Measurements from ENCODE around the gene FNDC3B. TPM values are rescaled to one million over a fixed set of nuclear protein-coding genes. Genes with fewer than 3 reads are reported as not detected.

The FNDC3B gene
- total and polyA plus RNA-seq, 4 donors: 13.3 to 175 (median 100) TPM

DNA sequence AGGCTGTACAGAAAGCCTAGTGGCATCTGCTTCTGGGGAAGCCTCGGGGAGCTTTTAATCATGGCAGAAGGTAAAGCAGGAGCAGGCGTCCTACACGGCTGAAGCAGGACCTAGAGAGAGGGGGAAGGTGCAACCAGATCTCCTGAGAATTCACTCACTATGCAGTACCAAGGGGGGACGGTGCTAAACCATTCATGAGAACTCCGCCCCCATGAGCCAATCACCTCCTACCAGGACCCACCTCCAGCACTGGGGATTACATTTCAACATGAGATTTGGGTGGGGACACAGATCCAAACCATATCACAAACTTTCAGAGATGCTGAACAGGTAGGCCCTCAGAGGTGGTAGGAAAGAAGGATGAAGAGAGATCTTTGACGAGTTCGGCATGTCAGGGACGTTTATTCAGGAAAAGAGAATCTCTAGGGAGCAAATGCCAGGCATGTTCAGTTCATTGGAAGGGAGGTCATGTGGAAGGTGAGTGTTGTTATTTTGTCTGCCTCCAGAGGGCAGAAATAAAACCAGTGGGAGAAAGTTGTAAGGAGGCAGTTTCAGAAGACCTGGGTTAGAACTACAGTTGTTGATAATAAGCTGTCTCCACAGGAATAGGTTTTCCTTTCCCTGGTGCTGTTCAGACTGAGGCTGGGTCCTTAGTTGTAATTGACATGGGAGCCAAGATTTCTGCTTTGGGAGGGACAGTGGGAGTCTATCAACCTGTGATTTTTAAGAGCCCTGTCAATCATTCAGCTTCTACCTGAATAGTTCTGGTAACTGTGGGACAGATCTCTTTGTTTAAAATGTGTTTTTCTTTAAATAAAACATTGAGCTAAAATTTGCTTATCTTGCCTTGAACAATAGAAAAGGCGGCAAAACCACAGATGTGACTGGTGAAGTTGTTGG lies 4.3 kb upstream of the FNDC3B start:
- no peaks in the 10 kb centered on the region for H3K36me3 ChIP-seq (ENCODE audit: control insufficient read depth in 4 of 4, insufficient read depth in 4 of 4, low read length in 4 of 4)
- TF ChIP-seq, protein P1, sequence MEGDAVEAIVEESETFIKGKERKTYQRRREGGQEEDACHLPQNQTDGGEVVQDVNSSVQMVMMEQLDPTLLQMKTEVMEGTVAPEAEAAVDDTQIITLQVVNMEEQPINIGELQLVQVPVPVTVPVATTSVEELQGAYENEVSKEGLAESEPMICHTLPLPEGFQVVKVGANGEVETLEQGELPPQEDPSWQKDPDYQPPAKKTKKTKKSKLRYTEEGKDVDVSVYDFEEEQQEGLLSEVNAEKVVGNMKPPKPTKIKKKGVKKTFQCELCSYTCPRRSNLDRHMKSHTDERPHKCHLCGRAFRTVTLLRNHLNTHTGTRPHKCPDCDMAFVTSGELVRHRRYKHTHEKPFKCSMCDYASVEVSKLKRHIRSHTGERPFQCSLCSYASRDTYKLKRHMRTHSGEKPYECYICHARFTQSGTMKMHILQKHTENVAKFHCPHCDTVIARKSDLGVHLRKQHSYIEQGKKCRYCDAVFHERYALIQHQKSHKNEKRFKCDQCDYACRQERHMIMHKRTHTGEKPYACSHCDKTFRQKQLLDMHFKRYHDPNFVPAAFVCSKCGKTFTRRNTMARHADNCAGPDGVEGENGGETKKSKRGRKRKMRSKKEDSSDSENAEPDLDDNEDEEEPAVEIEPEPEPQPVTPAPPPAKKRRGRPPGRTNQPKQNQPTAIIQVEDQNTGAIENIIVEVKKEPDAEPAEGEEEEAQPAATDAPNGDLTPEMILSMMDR (IDR thresholded peaks at IDR 0.05; ENCODE audit: control extremely low read depth, extremely low read depth): peak; percentile 40
- no peak overlapping the region for H3K27ac ChIP-seq (ENCODE audit: low read depth in 1 of 2, low read length in 1 of 2)
- peaks cover 0 to 9% (median 0%) of the 10 kb centered on the region in 5 donors for H3K4me1 ChIP-seq (ENCODE audit: control insufficient read depth in 5 of 5, insufficient read depth in 5 of 5, low read length in 5 of 5)
- ATAC-seq (ENCODE audit: insufficient read depth, low FRiP score) (no peak), DNase-seq (peak in 2 of 3 donors; percentile 26 to 30)
- WGBS, 2 donors: 81 to 86% methylated on average over 8 to 9 of the region's 9 CpGs
- no peaks in the 10 kb centered on the region for H3K27me3 ChIP-seq (ENCODE audit: control insufficient read depth in 3 of 3, insufficient read depth in 3 of 3, low read length in 2 of 3)
- H3K9me3 ChIP-seq (ENCODE audit: control insufficient read depth in 4 of 4, insufficient read depth in 3 of 4, low read length in 3 of 4): no peaks in the 10 kb centered on the region
- no peak overlapping the region for H3K9ac ChIP-seq (ENCODE audit: insufficient read depth in 1 of 2, low read length in 2 of 2)
- no peak overlapping the region for H3K4me3 ChIP-seq

DNA sequence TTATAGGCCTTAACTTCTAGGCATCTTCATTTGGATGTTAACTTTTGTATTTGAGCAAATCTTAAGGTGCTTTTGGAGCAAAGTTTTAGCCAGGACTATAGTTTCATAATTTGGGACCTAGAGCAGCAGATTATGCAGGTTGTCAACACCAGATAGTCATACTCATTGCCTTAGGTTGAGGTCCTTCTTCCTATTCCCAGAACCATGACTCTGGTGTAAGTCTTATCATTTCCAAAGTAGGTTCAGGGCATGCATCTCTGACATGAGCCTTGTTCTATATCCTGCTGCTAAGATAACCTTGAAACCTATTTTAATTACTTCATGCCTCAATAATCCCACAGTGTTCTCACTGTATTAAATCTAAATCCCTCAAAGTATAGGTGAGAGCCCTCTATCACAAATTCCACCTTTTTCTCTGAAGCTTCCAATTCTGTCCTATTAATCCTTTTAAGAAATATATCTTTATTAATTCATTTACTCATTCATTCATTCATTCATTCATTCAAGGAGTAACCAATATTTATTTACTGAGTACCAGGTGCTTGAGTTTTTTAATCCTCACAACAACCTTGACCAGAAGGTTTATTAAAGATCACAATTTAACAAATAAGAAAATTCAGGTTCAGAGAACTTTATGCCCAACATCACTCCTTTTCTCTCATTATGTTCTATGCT lies 2.7 kb upstream of the FNDC3B start:
- Histone ChIP-seq H3K9ac (ENCODE audit: insufficient read depth in 1 of 2, low read length in 2 of 2) (no peak overlapping the region), H3K9me3 (ENCODE audit: control insufficient read depth in 4 of 4, insufficient read depth in 3 of 4, low read length in 3 of 4) (no peaks in the 10 kb centered on the region), H3K36me3 (ENCODE audit: control insufficient read depth in 4 of 4, insufficient read depth in 4 of 4, low read length in 4 of 4) (no peaks in the 10 kb centered on the region), H3K27ac (ENCODE audit: low read depth in 1 of 2, low read length in 1 of 2) (no peak overlapping the region), H3K4me1 (ENCODE audit: control insufficient read depth in 5 of 5, insufficient read depth in 5 of 5, low read length in 5 of 5) (peaks cover 0 to 13% (median 0%) of the 10 kb centered on the region in 5 donors), H3K4me3 (no peak overlapping the region), H3K27me3 (ENCODE audit: control insufficient read depth in 3 of 3, insufficient read depth in 3 of 3, low read length in 2 of 3) (no peaks in the 10 kb centered on the region)
- TF ChIP-seq, protein P1 (IDR thresholded peaks at IDR 0.05; ENCODE audit: control extremely low read depth, extremely low read depth): no peak
- ATAC-seq (ENCODE audit: insufficient read depth, low FRiP score) (no peak), DNase-seq (no peak)

- no peaks in the 10 kb centered on the region for H3K9me3 ChIP-seq (ENCODE audit: control insufficient read depth in 4 of 4, insufficient read depth in 3 of 4, low read length in 3 of 4)
- no peaks in the 10 kb centered on the region for H3K27me3 ChIP-seq (ENCODE audit: control insufficient read depth in 3 of 3, insufficient read depth in 3 of 3, low read length in 2 of 3)
- peaks cover 0 to 19% (median 9%) of the 10 kb centered on the region in 5 donors for H3K4me1 ChIP-seq (ENCODE audit: control insufficient read depth in 5 of 5, insufficient read depth in 5 of 5, low read length in 5 of 5)
- H3K9ac ChIP-seq (ENCODE audit: insufficient read depth in 1 of 2, low read length in 2 of 2): peak overlapping the region in 1 of 2 donors; percentile 85
- H3K4me3 ChIP-seq: no peak overlapping the region
- DNase-seq (peak; percentile 44 to 63 (median 63)), ATAC-seq (ENCODE audit: insufficient read depth, low FRiP score) (no peak)
- TF ChIP-seq, protein P1 (IDR thresholded peaks at IDR 0.05; ENCODE audit: control extremely low read depth, extremely low read depth): no peak
- WGBS, 2 donors: 20 to 30% methylated on average over 12 of the region's 12 CpGs
- H3K27ac ChIP-seq (ENCODE audit: low read depth in 1 of 2, low read length in 1 of 2): peak overlapping the region in 1 of 2 donors; percentile 100
- no peaks in the 10 kb centered on the region for H3K36me3 ChIP-seq (ENCODE audit: control insufficient read depth in 4 of 4, insufficient read depth in 4 of 4, low read length in 4 of 4)
Measured at GRCh38 chr3:172038798-172039435, 461 bp upstream of the FNDC3B start.

Data from lung (tissue), 12 donors.